Neural progenitor cell (in vitro differentiated cells): ENCODE measurements around the gene FER. TPM values are rescaled to one million over a fixed set of nuclear protein-coding genes. Genes with fewer than 3 reads are reported as not detected.
A peak's percentile ranks its signal among the peaks of the same experiment; 100 is the strongest.

Experiments
- DNase-seq: peaks from one replicate; pipeline ENCODE4 v3.0.0-alpha.2; 2016; ENCODE audit warnings: low spot score
- H2AFZ ChIP-seq: fragments of 200-600 bp; sonication (generic); replicated peaks from 2 replicates; pipeline ENCODE4 v1.6.1; 2016; ENCODE audit warnings: antibody characterized with exemption
- H3F3A ChIP-seq: fragments of 200-600 bp; sonication (generic); 2 replicates; pipeline ENCODE4 v1.6.1; 2016; ENCODE audit warnings: antibody characterized with exemption, low read depth
- H3K27ac ChIP-seq: fragments of 200-600 bp; sonication (generic); 2 replicates; pipeline ENCODE4 v1.5.1; 2016; ENCODE audit warnings: mild to moderate bottlenecking
- H3K27me3 ChIP-seq: fragments of 200-600 bp; sonication (generic); 2 replicates; pipeline ENCODE4 v1.6.1; 2016; ENCODE audit warnings: mild to moderate bottlenecking, moderate library complexity
- H3K36me3 ChIP-seq: fragments of 200-600 bp; sonication (generic); 2 replicates; pipeline ENCODE4 v1.5.1; 2016
- H3K4me1 ChIP-seq: fragments of 200-600 bp; sonication (generic); 2 replicates; pipeline ENCODE4 v1.6.1; 2016; ENCODE audit warnings: mixed run types
- H3K4me2 ChIP-seq: fragments of 200-600 bp; sonication (generic); 2 replicates; pipeline ENCODE4 v1.6.1; 2016
- H3K4me3 ChIP-seq: fragments of 200-600 bp; sonication (generic); 2 replicates; pipeline ENCODE4 v1.5.1; 2016
- H3K79me2 ChIP-seq: fragments of 200-600 bp; sonication (generic); 2 replicates; pipeline ENCODE4 v1.6.1; 2016; ENCODE audit warnings: low read depth
- H3K9ac ChIP-seq: fragments of 200-600 bp; sonication (generic); 2 replicates; pipeline ENCODE4 v1.6.1; 2016
- H3K9me3 ChIP-seq: fragments of 200-600 bp; sonication (generic); 2 replicates; pipeline ENCODE4 v1.5.1; 2016; ENCODE audit warnings: low read depth
- H4K20me1 ChIP-seq: fragments of 200-600 bp; sonication (generic); 2 replicates; pipeline ENCODE4 v1.6.1; 2016; ENCODE audit warnings: low read depth
- H3K27ac Mint-ChIP-seq: 3 replicates; pipeline ENCODE4 v1.8.0; 2021; ENCODE audit warnings: mixed read lengths
- H3K27me3 Mint-ChIP-seq: 2 replicates; pipeline ENCODE4 v1.8.0; 2022; ENCODE audit warnings: low read depth, mild to moderate bottlenecking, inconsistent platforms, moderate library complexity, mixed read lengths; ENCODE audit not compliant: insufficient read depth
- H3K36me3 Mint-ChIP-seq: 3 replicates; pipeline ENCODE4 v1.8.0; 2021; ENCODE audit warnings: mixed read lengths
- H3K4me1 Mint-ChIP-seq: 3 replicates; pipeline ENCODE4 v1.8.0; 2021; ENCODE audit warnings: mixed read lengths
- H3K4me3 Mint-ChIP-seq: 3 replicates; pipeline ENCODE4 v1.8.0; 2021; ENCODE audit warnings: mild to moderate bottlenecking, moderate library complexity, mixed read lengths
- H3K9me3 Mint-ChIP-seq: 3 replicates; pipeline ENCODE4 v1.8.0; 2020; ENCODE audit warnings: mixed read lengths
- EZH2 ChIP-seq: fragments of 200-600 bp; sonication (generic); IDR thresholded peaks from 2 replicates; pipeline ENCODE4 v1.6.1; 2017; ENCODE audit warnings: antibody characterized with exemption, mild to moderate bottlenecking, moderate library complexity
- EZH2phosphoT487 ChIP-seq: fragments of 200-600 bp; sonication (generic); IDR thresholded peaks from 2 replicates; pipeline ENCODE4 v1.6.1; 2017; ENCODE audit warnings: antibody characterized with exemption
- total RNA-seq: library from RNA; depleted of rRNA; stranded (reverse); fragments of >200 nt; gene quantifications from 2 replicates; pipeline ENCODE4 v1.2.3, GENCODE V29; 2015; ENCODE audit warnings: low replicate concordance
- TF ChIP-seq, protein P1 (sequence below): fragments of 200-600 bp; sonication (generic); IDR thresholded peaks from 2 replicates; pipeline ENCODE4 v1.5.1; 2017; ENCODE audit warnings: antibody characterized with exemption, mild to moderate bottlenecking

The FER gene
- total RNA-seq, 1 donor from 2014 or later: 25.0 TPM

DNA sequence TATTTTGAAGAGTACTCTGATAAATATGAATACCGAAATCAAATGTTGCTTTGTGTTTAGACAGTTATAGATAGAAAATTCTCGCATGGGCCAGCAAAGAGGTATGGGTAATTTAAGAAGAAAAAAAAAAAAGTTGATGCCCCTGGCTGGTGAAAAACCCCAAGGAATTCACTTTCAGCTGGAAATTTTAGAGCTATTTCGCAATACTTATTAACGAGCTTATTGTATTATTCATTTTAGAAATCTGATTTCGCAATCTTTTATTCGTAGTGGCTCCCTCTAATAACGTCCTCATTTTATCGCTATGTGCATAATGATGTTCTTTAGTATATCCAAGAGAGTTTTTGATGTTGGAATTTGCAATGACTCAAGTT lies 18.5 kb upstream of the FER start:
- Histone ChIP-seq H3K4me2 (no peak overlapping the region), H2AFZ (peak overlapping the region; percentile 92), H3K9me3 (no peaks in the 10 kb centered on the region), H3K27ac (no peak overlapping the region), H4K20me1 (no peaks in the 10 kb centered on the region), H3F3A (peaks cover 7% of the 10 kb centered on the region), H3K79me2 (no peaks in the 10 kb centered on the region), H3K4me1 (peaks cover 11% of the 10 kb centered on the region), H3K4me3 (no peak overlapping the region), H3K36me3 (no peaks in the 10 kb centered on the region), H3K27me3 (no peaks in the 10 kb centered on the region), H3K9ac (no peak overlapping the region)
- no peak overlapping the region for H3K4me3 Mint-ChIP-seq
- H3K36me3 Mint-ChIP-seq: no peaks in the 10 kb centered on the region
- H3K9me3 Mint-ChIP-seq: no peaks in the 10 kb centered on the region
- TF ChIP-seq EZH2 (no peak), EZH2phosphoT487 (no peak)
- TF ChIP-seq, protein P1, sequence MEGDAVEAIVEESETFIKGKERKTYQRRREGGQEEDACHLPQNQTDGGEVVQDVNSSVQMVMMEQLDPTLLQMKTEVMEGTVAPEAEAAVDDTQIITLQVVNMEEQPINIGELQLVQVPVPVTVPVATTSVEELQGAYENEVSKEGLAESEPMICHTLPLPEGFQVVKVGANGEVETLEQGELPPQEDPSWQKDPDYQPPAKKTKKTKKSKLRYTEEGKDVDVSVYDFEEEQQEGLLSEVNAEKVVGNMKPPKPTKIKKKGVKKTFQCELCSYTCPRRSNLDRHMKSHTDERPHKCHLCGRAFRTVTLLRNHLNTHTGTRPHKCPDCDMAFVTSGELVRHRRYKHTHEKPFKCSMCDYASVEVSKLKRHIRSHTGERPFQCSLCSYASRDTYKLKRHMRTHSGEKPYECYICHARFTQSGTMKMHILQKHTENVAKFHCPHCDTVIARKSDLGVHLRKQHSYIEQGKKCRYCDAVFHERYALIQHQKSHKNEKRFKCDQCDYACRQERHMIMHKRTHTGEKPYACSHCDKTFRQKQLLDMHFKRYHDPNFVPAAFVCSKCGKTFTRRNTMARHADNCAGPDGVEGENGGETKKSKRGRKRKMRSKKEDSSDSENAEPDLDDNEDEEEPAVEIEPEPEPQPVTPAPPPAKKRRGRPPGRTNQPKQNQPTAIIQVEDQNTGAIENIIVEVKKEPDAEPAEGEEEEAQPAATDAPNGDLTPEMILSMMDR: no peak
- H3K27ac Mint-ChIP-seq: no peak overlapping the region
- DNase-seq: no peak
- H3K4me1 Mint-ChIP-seq: peaks cover 14% of the 10 kb centered on the region
- peaks cover 2% of the 10 kb centered on the region for H3K27me3 Mint-ChIP-seq

DNA sequence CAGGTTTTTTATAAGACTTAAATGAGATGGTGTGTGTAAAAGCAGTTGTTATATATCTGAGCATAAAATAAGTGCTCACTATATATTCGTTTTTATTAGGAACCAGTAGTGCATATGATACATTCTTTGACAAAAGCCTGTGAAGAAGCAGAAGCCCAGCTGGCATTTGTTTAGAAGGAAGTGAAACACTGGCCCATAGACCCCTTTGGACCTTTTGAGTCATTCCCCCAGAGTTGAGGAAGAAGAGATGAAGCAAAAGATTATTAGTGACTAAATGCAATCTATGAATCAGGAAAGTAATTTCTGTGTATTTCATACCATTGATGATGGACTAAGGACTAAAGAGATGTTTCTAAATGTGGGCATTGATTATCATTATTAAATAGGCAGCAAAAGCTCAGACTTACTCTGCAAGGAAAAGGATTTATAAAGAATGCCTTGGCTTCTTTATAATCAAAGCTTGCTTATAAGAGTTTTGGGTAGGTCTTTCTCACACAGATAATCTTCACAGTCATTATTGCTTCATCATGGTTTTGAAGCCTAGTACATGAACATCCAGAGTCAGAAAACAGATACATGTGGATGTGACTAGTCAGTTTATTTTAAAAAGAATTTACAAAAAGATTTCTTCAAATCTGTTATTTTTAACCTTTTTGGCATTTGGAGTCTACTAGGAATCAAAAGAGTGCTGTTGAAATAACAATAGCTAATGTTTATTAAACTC lies 16.9 kb upstream of the FER start:
- peaks cover 14% of the 10 kb centered on the region for H3K4me1 Mint-ChIP-seq
- no peak for DNase-seq
- H3K9me3 ChIP-seq: no peaks in the 10 kb centered on the region
- H3K4me3 ChIP-seq: no peak overlapping the region
- no peaks in the 10 kb centered on the region for H3K36me3 ChIP-seq
- H3K27me3 ChIP-seq: no peaks in the 10 kb centered on the region
- no peak overlapping the region for H3K27ac Mint-ChIP-seq
- H3K27ac ChIP-seq: no peak overlapping the region
- H3K79me2 ChIP-seq: no peaks in the 10 kb centered on the region
- no peaks in the 10 kb centered on the region for H3K36me3 Mint-ChIP-seq
- no peak overlapping the region for H3K9ac ChIP-seq
- no peak overlapping the region for H2AFZ ChIP-seq
- H3K9me3 Mint-ChIP-seq: no peaks in the 10 kb centered on the region
- peaks cover 11% of the 10 kb centered on the region for H3K4me1 ChIP-seq
- H3K4me2 ChIP-seq: no peak overlapping the region
- H3K27me3 Mint-ChIP-seq: peaks cover 2% of the 10 kb centered on the region
- peaks cover 7% of the 10 kb centered on the region for H3F3A ChIP-seq
- H3K4me3 Mint-ChIP-seq: no peak overlapping the region
- H4K20me1 ChIP-seq: no peaks in the 10 kb centered on the region
- TF ChIP-seq, protein P1: no peak
- TF ChIP-seq EZH2phosphoT487: no peak
- no peak for TF ChIP-seq EZH2

DNA sequence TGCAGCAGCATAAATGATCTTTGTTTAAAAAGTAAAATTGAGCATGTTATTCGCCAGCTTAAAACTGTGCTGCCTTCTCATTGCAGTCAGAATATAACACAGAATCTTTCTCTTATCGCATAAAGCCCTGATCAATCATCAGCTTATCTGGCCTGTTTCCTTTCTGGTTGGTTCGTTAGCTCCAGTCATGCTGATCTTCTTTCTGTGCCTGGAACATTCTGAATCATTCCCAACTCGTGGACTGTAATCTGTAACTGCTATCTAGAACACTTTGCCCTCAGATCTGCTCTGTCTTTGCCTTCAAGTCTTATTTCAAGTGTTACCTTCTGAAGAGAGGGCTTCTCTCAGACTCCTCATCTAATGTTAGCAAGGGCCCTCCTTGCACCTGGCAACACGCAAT lies 11.9 kb upstream of the FER start:
- Mint-ChIP-seq H3K9me3 (no peaks in the 10 kb centered on the region), H3K27ac (no peak overlapping the region), H3K27me3 (no peaks in the 10 kb centered on the region), H3K36me3 (no peaks in the 10 kb centered on the region), H3K4me1 (no peaks in the 10 kb centered on the region), H3K4me3 (no peak overlapping the region)
- TF ChIP-seq EZH2phosphoT487 (no peak), EZH2 (no peak)
- TF ChIP-seq, protein P1: no peak
- Histone ChIP-seq H2AFZ (peak overlapping the region; percentile 56), H3K4me2 (no peak overlapping the region), H3K4me3 (no peak overlapping the region), H3K4me1 (no peaks in the 10 kb centered on the region), H3K36me3 (no peaks in the 10 kb centered on the region), H3K9me3 (no peaks in the 10 kb centered on the region), H3K9ac (no peak overlapping the region), H3K27me3 (no peaks in the 10 kb centered on the region), H3K27ac (no peak overlapping the region), H3F3A (no peaks in the 10 kb centered on the region), H3K79me2 (no peaks in the 10 kb centered on the region), H4K20me1 (no peaks in the 10 kb centered on the region)
- DNase-seq: no peak
